GM12872 (cell line): ENCODE data around the gene PLA2G7.

Source experiments
- TF ChIP-seq, protein P1 (sequence below): IDR thresholded peaks from 3 replicates; pipeline ENCODE4 v1.5.1; 2011; ENCODE audit warnings: low read depth, mild to moderate bottlenecking, low read length, moderate library complexity; ENCODE audit not compliant: insufficient read depth

Gene PLA2G7

DNA sequence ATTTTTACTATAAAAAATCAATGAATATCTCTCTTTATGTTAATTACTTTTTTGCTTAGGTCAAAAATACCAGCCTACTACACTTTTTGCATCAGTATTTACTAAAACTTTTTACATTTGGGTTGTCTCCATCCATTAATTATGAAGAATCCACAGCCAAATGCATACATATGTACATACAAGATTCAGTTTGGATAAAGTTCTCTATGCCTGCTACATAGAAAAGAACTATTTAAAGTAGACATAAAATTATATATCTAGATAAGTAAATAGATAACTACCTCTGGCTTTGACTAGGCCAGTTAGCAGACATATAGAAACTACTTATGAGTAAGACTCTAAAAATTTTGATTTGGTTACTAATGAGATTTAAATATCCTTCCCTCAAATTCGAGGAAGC, 35.2 kb downstream of the PLA2G7 start:
- TF ChIP-seq, protein P1, sequence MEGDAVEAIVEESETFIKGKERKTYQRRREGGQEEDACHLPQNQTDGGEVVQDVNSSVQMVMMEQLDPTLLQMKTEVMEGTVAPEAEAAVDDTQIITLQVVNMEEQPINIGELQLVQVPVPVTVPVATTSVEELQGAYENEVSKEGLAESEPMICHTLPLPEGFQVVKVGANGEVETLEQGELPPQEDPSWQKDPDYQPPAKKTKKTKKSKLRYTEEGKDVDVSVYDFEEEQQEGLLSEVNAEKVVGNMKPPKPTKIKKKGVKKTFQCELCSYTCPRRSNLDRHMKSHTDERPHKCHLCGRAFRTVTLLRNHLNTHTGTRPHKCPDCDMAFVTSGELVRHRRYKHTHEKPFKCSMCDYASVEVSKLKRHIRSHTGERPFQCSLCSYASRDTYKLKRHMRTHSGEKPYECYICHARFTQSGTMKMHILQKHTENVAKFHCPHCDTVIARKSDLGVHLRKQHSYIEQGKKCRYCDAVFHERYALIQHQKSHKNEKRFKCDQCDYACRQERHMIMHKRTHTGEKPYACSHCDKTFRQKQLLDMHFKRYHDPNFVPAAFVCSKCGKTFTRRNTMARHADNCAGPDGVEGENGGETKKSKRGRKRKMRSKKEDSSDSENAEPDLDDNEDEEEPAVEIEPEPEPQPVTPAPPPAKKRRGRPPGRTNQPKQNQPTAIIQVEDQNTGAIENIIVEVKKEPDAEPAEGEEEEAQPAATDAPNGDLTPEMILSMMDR: no peak

DNA sequence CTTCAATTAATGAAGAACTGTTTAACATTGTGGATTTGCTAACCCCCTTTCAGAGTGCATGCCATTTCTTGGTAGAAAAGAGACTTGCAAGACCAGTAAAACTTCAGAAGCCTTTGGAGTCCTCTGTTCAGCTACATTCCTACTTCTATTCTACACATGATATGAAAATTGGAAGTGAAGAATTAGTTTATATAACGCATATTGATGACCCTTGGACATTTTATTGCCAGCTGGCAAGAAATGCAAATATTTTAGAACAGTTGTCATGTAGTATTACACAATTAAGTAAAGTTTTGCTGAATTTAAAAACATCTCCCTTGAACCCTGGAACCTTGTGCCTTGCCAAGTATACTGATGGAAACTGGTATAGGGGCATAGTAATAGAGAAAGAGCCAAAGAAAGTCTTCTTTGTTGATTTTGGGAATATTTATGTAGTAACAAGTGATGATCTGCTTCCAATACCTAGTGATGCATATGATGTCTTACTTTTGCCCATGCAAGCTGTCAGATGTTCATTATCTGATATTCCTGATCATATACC, 44.2 kb downstream of the PLA2G7 start:
- TF ChIP-seq, protein P1: no peak

DNA sequence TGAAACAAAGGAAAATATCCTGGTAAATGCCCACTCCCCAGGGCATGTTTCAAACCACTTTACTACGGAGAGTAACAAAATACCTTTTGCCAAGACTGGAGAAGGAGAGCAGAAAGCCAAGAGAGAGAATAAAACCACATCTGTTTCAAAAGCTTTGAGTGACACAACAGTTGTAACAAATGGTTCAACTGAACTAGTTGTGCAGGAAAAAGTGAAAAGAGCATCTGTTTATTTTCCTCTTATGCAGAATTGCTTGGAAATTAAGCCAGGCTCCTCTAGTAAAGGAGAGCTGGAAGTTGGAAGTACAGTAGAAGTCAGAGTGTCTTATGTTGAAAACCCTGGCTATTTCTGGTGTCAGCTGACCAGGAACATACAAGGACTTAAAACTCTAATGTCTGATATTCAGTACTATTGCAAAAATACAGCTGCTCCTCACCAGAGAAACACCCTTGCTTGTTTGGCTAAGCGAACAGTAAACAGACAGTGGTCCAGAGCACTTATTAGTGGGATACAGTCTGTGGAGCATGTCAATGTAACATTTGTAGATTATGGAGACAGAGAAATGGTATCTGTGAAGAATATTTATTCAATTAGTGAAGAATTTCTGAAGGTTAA, 44.9 kb downstream of the PLA2G7 start:
- TF ChIP-seq, protein P1: no peak

DNA sequence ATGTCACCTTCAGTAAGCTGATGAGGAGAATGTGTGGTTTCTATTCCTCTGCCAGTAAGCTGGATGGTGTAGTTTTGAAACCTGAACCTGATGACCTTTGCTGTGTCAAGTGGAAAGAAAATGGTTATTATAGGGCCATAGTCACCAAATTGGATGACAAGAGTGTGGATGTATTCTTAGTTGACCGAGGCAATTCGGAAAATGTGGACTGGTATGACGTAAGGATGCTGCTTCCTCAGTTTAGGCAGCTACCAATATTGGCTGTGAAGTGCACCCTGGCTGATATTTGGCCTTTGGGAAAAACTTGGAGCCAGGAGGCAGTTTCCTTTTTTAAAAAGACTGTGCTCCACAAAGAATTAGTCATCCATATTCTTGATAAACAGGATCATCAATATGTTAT, 45.5 kb downstream of the PLA2G7 start:
- TF ChIP-seq, protein P1: no peak

DNA sequence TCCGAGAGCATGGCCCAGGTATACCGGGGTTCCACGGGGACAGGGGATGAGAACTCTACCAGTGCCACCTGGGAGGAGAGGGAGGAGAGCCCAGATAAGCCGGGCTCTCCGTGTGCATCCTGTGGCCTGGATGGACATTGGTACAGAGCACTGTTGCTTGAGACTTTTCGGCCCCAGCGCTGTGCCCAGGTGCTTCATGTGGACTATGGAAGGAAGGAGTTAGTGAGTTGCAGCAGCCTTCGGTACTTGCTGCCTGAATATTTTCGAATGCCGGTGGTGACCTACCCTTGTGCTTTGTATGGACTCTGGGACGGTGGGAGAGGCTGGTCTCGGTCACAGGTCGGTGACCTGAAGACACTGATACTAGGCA, 46.2 kb downstream of the PLA2G7 start:
- TF ChIP-seq, protein P1: no peak

DNA sequence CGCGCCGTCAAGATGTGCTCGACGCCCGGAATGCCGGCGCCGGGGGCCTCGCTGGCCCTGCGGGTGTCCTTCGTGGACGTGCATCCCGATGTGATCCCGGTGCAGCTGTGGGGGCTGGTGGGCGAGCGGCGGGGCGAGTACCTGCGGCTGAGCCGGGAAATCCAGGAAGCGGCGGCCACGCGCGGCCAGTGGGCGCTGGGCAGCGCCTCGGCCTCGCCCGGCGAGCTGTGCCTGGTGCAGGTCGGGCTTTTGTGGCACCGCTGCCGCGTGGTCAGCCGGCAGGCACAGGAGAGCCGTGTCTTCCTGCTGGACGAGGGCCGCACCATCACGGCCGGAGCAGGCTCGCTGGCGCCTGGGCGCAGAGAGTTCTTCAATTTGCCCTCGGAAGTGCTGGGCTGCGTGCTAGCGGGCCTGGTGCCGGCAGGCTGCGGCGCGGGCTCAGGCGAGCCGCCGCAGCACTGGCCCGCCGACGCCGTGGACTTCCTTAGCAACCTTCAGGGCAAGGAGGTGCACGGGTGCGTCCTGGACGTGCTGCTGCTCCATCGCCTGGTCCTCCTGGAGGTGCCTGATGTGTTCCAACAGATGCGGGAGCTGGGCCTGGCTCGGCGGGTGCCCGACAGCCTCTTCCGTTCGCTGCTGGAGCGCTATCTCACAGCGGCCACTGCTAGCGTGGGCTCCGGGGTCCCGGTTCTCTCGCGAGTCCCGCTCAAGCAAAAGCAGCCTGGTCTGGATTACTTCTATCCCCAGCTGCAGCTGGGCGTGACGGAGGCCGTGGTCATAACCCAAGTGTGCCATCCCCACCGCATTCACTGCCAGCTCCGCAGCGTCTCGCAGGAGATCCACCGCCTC, 46.8 kb downstream of the PLA2G7 start:
- TF ChIP-seq, protein P1: no peak

DNA sequence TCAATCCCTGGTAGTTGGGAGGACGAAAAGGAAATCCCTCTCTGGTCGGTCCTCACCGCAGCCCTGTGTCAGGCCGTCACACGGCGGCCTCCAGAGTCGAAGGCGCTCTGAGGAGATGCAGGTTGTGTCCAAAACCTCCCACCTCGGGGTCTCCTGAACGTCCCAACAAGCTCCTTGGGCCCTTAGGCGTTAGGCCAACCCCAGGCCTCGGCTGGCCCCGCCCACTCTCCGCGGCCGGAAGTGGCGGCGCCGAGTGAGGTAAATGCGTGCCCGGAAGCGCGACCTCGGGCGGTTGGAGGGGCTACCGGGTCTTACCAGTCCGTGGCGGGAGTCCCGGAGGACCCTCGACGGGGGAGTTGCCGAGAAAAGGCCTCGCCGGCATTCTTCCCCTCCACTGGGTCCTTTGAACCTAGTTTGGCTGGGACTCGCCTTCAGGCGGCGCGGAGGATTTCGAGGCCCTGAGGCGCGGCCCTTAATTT, 47.5 kb downstream of the PLA2G7 start, which contains the start of gene TDRD6:
Gene TDRD6 (plus strand): TSS at position 267 of the 479 bp plus-strand sequence. CDS start 244 bp downstream, outside the sequence.
- TF ChIP-seq, protein P1: no peak
